Suppressor macrophage treated with lipopolysaccharide for 1 hour (primary cell): ENCODE data around the gene FMN1.

Experiments used
- DNase-seq, 3 donors: peaks; one replicate each; pipeline ENCODE4 v3.0.0-alpha.2; 2020 to 2022

The FMN1 gene

DNA sequence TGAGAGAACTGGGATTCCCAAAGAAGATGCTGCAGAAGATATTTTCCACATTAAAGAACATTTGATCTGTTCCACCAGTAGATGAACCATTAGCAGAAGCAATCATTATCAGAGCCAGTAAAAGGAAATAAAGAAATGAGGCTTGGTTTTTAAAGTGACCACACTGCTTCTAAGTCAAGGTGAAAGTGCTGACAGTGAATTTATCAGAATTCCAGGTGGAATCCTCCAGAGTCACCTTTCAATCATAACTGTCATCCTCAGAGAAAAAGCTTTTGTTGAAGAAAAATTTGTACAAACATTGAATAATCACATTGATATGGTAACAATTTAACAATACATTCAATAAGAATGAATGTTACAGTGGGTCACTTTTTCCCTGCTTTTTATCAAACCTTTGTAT, 376.9 kb downstream of the FMN1 start:
- DNase-seq, result no peak

- DNase-seq, result no peak
These were observed 387.2 kb downstream of the FMN1 start for GRCh38 chr15:32807331-32807730.

DNA sequence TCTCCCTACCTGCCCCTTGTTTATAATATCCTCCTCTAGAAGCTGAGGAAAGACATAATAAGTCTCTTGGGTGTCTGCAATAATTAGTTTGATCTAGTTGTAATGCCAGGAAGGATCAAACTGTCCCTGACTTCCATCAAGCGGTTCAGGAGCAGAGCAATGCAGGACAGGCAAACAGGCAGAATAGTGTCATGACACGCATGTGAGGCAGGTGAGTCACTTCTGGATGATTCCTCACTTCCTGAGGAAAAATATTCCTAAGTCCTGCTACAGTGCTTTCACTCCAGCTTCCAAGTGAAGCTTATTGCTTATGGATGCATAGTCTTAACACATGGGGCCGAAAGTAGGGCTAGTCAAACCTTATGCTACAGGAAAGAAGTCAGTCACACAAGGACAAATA, 390.9 kb downstream of the FMN1 start:
- DNase-seq, result no peak

GRCh38 chr15:32802286-32802936, 392.1 kb downstream of the FMN1 start:
- no peak for DNase-seq

GRCh38 chr15:32799936-32800535, 394.5 kb downstream of the FMN1 start:
- DNase-seq, result no peak

GRCh38 chr15:32796856-32797255, 397.7 kb downstream of the FMN1 start:
- DNase-seq, result no peak

DNA sequence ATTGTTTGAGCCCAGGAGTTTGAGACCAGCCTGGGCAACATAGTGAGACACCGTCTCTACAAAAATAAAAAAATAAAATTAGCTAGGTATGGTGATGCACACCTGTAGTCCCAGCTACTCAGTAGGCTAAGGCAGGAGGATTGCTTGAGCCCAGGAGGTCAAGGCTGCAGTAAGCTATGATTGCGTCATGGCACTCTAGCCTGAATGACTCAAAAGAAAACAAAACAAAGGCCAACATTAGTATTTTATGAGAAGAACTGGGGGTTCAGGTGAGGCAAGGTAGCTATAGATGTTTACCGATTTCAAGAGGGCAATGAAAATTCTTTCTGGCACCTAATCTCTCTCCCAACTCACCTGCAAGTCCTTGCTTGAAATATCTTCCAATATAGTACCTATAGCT, 399.5 kb downstream of the FMN1 start:
- no peak for DNase-seq

- DNase-seq, result no peak
These were observed 402.1 kb downstream of the FMN1 start for GRCh38 chr15:32792436-32792835.

- no peak for DNase-seq
These were observed 404.0 kb downstream of the FMN1 start for GRCh38 chr15:32790352-32790999.

DNA sequence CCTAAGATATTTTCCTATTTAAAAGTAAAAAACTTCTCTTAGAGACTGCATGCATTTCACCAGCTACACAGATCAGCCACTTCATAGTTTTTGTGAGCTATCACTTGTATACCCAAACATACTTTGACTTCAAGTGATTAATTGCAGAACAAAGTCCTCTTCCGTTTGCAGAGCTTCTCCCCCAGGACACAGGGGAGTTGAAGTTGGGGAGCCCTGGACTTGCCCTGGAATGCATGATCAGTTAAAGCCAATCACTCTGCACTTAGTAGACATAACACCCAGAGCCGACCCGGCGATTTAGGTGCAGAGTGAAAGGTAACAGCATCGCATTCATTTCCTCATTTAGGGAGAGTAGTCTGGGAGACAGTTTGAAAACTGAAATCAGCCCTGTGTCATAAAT, 406.6 kb downstream of the FMN1 start:
- DNase-seq, result no peak

- no peak for DNase-seq
These were observed 407.6 kb downstream of the FMN1 start for GRCh38 chr15:32786906-32787305.

DNA sequence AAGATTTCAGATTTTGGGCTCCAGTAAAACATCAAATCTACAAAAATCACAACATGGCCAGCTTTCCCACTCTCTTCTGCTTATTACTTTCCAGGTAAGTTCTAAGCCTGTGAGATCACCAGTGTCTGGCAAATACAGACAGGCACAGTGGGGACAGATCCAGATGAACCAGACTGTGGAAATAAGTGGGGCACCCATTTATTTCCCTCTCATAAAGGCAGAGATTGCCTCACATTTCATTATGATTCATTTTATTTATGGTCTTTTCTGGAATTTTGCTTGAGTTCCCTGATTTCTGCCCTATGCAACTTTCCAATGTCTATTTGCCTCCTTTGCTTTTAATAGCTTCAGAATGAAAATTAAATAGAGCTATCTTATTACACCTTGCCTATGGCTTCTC, 409.9 kb downstream of the FMN1 start:
- no peak for DNase-seq

DNA sequence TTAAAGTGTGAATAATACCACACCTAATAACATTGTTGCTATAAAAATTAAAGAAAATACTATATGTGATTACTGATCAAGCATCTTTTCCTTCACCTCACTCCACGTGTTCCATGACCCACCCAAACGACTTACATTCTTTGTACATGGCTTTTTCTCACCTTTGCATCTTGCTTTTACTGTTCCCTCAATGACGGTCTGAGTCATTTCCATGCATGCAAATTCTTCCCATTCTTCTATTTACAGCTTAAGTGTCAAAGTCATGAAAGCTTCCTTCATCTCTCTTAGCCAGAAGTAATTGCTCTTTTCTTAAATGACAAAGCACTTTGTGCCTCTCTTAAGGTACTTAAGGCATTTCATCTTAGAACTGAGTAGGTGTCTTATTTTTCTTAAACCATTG, 412.7 kb downstream of the FMN1 start:
- no peak for DNase-seq

DNA sequence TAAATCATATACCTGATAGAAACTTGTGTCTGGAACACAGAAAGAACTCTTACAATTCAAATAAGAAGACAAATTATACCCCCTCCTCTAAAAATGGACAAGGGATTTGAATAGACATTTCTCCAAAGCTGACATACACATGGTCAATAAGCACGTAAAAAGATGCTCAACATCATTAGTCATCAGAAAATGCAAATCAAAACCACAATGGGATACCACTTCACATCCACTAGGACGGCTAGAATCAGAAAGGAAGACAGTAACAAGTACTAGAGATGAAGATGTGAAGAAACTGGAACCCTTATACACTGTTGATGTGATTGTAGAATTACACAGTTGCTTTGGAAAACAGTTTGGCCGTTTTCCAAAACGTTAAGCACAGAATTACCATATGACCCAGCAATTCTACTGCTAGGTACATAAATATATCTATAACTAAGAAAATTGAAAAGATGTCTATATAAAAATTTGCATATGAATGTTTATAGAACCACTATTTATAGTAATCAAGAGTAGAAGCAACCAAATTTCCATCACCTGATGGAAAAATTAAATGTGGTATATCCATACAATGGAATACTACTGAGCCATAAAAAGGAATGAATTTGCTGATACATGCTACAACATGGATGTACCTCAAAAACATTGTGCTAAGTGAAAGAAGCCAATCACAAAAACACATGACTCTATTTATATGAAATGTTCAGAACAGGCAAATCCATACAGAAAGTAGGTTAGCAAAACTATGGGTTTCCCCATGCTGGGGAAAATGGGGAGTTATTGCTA, 415.9 kb downstream of the FMN1 start:
- no peak for DNase-seq

- no peak for DNase-seq
These were observed 419.4 kb downstream of the FMN1 start for GRCh38 chr15:32775103-32775502.

DNA sequence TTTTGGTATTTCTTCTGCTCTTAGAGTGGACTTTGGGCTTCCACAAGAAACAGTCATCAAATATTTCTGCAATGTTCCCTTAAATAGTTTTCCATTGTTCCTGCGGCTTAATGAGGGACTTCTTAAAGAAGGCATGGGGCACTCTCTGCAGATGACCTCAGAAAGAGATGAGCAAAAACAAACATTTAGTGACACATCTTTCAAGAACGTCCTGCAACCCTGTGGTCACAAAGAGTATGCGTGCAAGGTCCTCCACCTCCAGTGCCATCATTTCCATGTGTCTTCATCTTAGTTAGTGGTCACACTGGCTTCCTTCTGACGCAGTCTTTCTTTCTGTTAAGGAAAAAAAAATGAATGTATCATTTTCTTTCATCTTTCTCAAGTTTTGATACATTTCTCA, 420.5 kb downstream of the FMN1 start:
- no peak for DNase-seq

DNA sequence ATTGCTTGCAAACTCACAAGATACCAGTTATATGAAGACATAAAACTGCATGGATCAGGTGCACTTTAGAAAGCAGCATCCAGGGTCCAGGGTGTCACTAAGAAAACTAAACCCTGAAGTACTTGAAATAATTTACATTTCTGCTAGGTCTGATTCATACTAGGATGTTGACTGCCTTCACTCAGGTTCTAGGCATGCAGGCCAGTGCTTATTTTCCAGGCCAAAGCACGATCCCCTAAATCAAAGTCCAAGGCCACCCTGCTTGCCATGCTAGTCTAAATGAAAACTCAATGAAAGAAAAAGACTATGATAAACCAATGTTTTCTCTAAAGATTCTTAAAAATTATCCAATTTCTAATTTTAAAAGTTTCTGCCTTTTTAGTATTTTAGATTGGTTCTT, 427.3 kb downstream of the FMN1 start:
- DNase-seq, result no peak

GRCh38 chr15:32766101-32766500, 428.4 kb downstream of the FMN1 start:
- DNase-seq, result no peak

DNA sequence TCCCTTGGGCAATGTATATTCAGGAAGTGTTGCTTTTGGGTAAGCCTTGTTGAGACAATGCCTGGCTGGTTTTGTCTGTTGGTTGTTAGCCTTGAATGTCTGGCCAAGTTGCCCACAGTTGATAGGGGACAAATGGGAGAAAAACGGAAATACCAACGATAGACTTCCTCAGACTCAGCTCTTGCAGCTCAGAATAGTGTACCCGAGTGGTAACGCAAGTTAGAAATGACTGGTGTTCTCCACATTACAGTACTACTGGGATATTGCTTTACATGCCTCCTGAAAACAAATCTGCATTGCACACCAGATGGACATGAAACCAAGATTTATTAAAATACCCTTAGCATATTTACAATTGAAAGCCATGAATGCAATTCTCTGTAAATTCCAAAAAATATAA, 429.3 kb downstream of the FMN1 start:
- no peak for DNase-seq

DNA sequence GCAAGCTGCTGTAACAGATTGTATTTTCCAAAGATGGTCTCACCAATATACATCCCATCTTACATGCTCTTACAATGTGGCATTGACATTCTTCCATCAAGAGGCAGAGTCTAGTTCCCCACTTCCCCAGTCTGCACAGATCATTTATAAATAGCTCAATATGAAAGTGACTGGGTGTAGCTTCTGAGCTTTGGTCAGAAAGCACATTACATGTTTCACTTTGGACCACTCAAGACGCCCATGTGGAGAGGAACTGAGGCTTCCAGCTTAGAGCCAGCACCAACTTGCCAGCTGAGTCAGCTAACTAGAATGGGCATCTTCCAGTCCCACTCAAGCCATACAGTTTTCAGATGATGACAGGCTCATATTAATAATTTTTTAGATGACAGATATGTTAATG, 431.2 kb downstream of the FMN1 start:
- no peak for DNase-seq

DNA sequence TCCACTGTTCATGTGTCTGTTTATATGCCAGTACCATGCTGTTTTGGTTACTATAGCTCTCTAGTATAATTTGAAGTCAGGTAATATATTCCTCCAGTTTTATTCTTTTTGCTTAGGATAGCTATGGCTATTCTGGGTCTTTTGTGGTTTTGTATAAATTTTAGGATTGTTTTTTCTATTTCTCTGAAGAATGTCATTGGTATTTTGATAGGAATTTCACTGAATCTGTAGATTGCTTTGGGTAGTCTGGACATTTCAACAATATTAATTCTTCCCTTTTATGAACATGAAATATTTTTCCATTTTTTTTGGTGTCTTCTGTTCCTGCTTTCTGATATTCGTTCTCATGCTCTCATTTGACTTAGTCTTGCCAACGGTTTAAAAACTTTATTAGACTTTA, 437.1 kb downstream of the FMN1 start:
- no peak for DNase-seq

- DNase-seq, result no peak
These were observed 443.5 kb downstream of the FMN1 start for GRCh38 chr15:32750979-32751378.

DNA sequence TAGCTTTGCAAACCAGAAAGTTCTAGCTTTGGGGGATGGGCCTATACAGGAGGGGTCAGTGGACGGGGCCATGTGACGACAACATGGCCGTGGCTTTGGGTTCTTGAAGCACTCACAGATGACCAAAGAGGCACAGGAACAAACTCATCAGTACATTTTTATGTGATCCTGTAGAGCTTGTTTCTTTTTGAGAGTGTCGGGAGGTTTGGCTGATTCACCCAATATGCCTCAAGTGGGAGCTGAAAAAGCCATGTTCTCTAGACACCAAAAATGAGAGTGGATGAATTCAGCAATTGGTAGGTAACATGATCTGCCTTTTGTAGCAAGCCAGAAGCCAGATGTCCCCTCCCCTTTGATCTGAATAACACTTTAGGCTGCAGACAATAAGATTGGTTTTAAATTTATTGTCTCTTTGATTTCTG, 446.6 kb downstream of the FMN1 start:
- no peak for DNase-seq
